ENCODE data around the gene ECE1.

Gene ECE1

GRCh38 chr1:21266119-21266774 is 24.0 kb downstream of the ECE1 start:
- no peak overlapping the region for H3K4me3 ChIP-seq (ENCODE audit: low read depth, low read length)
- TF ChIP-seq CTCF (IDR thresholded peaks at IDR 0.05; ENCODE audit: low read depth, low read length, missing control alignments), result no peak
- no peak for DNase-seq (ENCODE audit: low read depth)

- DNase-seq (ENCODE audit: low read depth), result no peak
- H3K4me3 ChIP-seq (ENCODE audit: low read depth, low read length), result no peak overlapping the region
- no peak for TF ChIP-seq CTCF (IDR thresholded peaks at IDR 0.05; ENCODE audit: low read depth, low read length, missing control alignments)
Observed at GRCh38 chr1:21265644-21266043, 24.6 kb downstream of the ECE1 start.

- DNase-seq (ENCODE audit: low read depth), result no peak
- no peak overlapping the region for H3K4me3 ChIP-seq (ENCODE audit: low read depth, low read length)
- TF ChIP-seq CTCF (IDR thresholded peaks at IDR 0.05; ENCODE audit: low read depth, low read length, missing control alignments), result no peak
Observed at GRCh38 chr1:21264898-21265297, 25.4 kb downstream of the ECE1 start.

- no peak for DNase-seq (ENCODE audit: low read depth)
- no peak for TF ChIP-seq CTCF (IDR thresholded peaks at IDR 0.05; ENCODE audit: low read depth, low read length, missing control alignments)
- no peak overlapping the region for H3K4me3 ChIP-seq (ENCODE audit: low read depth, low read length)
Observed at GRCh38 chr1:21263653-21264225, 26.5 kb downstream of the ECE1 start.

GRCh38 chr1:21263052-21263429 is 27.2 kb downstream of the ECE1 start:
- H3K4me3 ChIP-seq (ENCODE audit: low read depth, low read length), result no peak overlapping the region
- no peak for TF ChIP-seq CTCF (IDR thresholded peaks at IDR 0.05; ENCODE audit: low read depth, low read length, missing control alignments)
- no peak for DNase-seq (ENCODE audit: low read depth)

DNA sequence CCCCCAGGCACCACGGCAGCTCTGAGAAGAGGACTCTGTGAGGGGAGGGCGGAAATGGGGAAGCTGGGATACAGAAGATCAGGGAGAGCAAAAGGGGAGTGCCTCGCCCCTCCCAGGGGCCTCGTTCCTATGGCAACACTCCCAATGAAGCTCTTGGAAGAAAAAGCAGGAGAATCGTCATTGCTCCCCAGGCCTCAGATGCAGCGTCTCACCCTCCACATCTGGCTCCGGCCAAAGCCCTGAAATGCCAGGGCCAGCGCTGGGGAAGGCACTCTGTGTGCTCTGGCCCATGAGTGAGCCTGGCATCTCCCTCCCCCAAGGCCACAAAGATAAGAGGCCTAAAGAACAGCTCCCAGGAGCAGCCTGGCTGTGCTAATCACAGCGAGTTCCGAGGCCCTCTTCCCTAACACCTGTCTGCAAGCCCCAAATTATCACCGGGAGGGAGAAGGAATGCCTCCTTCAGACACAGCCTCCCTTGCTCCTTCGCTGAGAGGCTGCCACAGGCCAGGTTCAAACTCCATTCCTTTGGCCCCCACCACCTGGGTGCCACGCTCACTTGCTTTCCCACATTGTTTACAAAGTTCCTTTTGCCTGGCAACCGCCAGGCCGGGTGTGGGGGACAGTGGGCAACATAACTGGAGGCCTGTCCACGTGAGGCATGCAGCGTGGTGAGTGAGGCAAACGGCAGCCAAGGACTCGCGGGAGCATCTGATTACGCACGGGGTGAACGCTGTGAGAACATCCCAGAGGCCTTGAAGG is 27.8 kb downstream of the ECE1 start:
- TF ChIP-seq CTCF (IDR thresholded peaks at IDR 0.05; ENCODE audit: low read depth, low read length, missing control alignments), result no peak
- DNase-seq (ENCODE audit: low read depth), result no peak
- no peak overlapping the region for H3K4me3 ChIP-seq (ENCODE audit: low read depth, low read length)

Measured in GM12864 (cell line).